ENCODE measurements around the gene NKRF. TPM values are rescaled to one million over a fixed set of nuclear protein-coding genes. Genes with fewer than 3 reads are reported as not detected.

Gene NKRF
- total RNA-seq, 2 experiments from 2014 or later: 10.7 to 20.7 TPM

- Histone ChIP-seq H3K9me3 (ENCODE audit: low read length) (no peaks in the 10 kb centered on the region), H4K20me1 (ENCODE audit: insufficient read depth, low read length) (0 out of 2 replicates have a peak, but pooled peaks cover 4% of the 10 kb centered on the region), H3K9me2 (ENCODE audit: insufficient read depth, low read length) (no peaks in the 10 kb centered on the region), H3K27ac (ENCODE audit: low read depth, low read length, poor library complexity, severe bottlenecking) (peak overlapping the region; percentile 73), H3K4me1 (ENCODE audit: insufficient read depth, low read length, poor library complexity, severe bottlenecking) (peaks cover 27% of the 10 kb centered on the region), H3K79me2 (ENCODE audit: insufficient read depth, low read depth, low read length) (peaks cover 17% of the 10 kb centered on the region; the same call in 1 of the 2 replicates), H2AFZ (ENCODE audit: low read length) (peak overlapping the region; percentile 81), H3K4me3 (ENCODE audit: low read depth, low read length, poor library complexity, severe bottlenecking) (peak overlapping the region; percentile 87), H3K4me2 (ENCODE audit: low read length) (peak overlapping the region; percentile 71), H3K36me3 (ENCODE audit: insufficient read depth, low read length) (peaks cover 19% of the 10 kb centered on the region; the same call in 1 of the 2 replicates)
- ChIA-PET POLR2A (interaction anchor here (0.5 to 1.6 kb wide), 8 partner anchors 8 to 1019 kb away, joined by 3 to 7 read pairs (median 3); partner anchors contain the start of genes SEPTIN6 and STEEP1), CTCF (ENCODE audit: unreplicated experiment) (no interaction called here)
- no TSS peak for BruUV-seq (replicated peaks)
- intact Hi-C loops (cut with micrococcal nuclease; ENCODE audit: unreplicated experiment): loop anchor here (1.0 to 5.0 kb wide), 3 partner anchors 9 to 105 kb away; partner anchors contain the start of genes SLC25A5 and STEEP1
- TF ChIP-seq EZH2phosphoT487 (IDR thresholded peaks at IDR 0.05; ENCODE audit: borderline replicate concordance, low read depth, low read length): no peak
- TF ChIP-seq CTCF (conservative IDR thresholded peaks at IDR 0.05; ENCODE audit: low read length): no peak
- peak; percentile 68 for DNase-seq (ENCODE audit: low spot score)
Measured at GRCh38 chrX:119573840-119574393, 32.3 kb downstream of the NKRF start.

DNA sequence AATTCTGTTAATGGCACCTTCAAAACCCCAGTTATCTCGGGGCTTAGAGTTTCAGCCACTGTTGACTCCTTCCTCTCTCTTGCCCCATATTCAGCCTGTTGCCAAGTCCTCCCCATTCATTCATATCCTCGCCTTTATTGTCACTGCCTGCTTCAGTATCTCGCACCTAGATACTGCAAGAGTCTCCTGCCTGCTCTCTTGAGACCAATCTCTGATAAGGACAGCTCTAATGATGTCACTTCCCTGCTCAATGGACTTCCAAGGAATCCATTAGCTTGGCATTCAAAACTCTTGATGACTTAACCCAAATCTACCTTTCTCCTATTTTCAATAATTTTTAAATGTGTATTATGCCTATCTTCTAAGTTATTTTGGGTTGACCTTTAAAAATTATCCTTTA is 33.0 kb downstream of the NKRF start:
- no peaks in the 10 kb centered on the region for H3K9me3 ChIP-seq (ENCODE audit: low read length)
- peak overlapping the region; percentile 81 for H2AFZ ChIP-seq (ENCODE audit: low read length)
- peak overlapping the region; percentile 71 for H3K4me2 ChIP-seq (ENCODE audit: low read length)
- POLR2A ChIA-PET: interaction anchor here (0.5 to 1.2 kb wide), 5 partner anchors 19 to 1020 kb away, joined by 3 to 4 read pairs (median 3); partner anchors contain the start of gene SEPTIN6
- no TSS peak for BruUV-seq (replicated peaks)
- H3K36me3 ChIP-seq (ENCODE audit: insufficient read depth, low read length): peaks cover 19% of the 10 kb centered on the region; the same call in 1 of the 2 replicates
- peaks cover 17% of the 10 kb centered on the region; the same call in 1 of the 2 replicates for H3K79me2 ChIP-seq (ENCODE audit: insufficient read depth, low read depth, low read length)
- no peaks in the 10 kb centered on the region for H3K9me2 ChIP-seq (ENCODE audit: insufficient read depth, low read length)
- peak overlapping the region; percentile 73 for H3K27ac ChIP-seq (ENCODE audit: low read depth, low read length, poor library complexity, severe bottlenecking)
- peaks cover 27% of the 10 kb centered on the region for H3K4me1 ChIP-seq (ENCODE audit: insufficient read depth, low read length, poor library complexity, severe bottlenecking)
- peak overlapping the region; percentile 87 for H3K4me3 ChIP-seq (ENCODE audit: low read depth, low read length, poor library complexity, severe bottlenecking)
- DNase-seq (ENCODE audit: low spot score): no peak
- intact Hi-C loops (cut with micrococcal nuclease; ENCODE audit: unreplicated experiment): loop anchor here (5.0 kb wide), 1 partner anchor 56 kb away; no protein-coding TSS in a partner anchor
- no peak for TF ChIP-seq EZH2phosphoT487 (IDR thresholded peaks at IDR 0.05; ENCODE audit: borderline replicate concordance, low read depth, low read length)
- TF ChIP-seq CTCF (conservative IDR thresholded peaks at IDR 0.05; ENCODE audit: low read length): no peak
- CTCF ChIA-PET (ENCODE audit: unreplicated experiment): no interaction called here
- H4K20me1 ChIP-seq (ENCODE audit: insufficient read depth, low read length): 0 out of 2 replicates have a peak, but pooled peaks cover 4% of the 10 kb centered on the region

Data from OCI-LY7 (cell line).